Activated effector memory CD4-positive, alpha-beta T cell treated with anti-CD3 and anti-CD28 coated beads, Interleukin-2, amount 50 U/mL, for 16 hours (primary cell): ENCODE data around the gene FOXN3.

Experiments
- DNase-seq: peaks from one replicate; pipeline ENCODE4 v3.0.0-alpha.2; 2020

The FOXN3 gene

GRCh38 chr14:89357655-89358297 is 59.3 kb downstream of the FOXN3 start:
- DNase-seq, result no peak

DNA sequence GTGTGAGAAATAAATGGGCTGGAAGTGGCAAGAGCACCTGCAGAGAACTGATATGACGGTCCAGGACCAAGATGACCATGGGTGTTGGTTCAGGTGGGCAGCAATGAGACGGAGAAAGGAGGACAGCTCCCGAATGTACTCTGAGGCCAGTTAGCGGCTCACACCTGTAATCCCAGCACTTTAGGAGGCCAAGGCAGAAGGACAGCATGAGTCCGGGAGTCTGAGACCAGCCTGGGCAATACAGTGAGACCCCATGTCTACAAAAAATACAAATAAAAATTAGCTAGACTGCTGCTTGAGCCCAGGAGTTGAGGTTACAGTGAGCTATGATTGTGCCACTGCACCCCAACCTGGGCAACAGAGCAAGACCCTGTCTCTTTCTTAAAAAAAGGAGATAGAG is 60.1 kb downstream of the FOXN3 start:
- DNase-seq, result no peak

DNA sequence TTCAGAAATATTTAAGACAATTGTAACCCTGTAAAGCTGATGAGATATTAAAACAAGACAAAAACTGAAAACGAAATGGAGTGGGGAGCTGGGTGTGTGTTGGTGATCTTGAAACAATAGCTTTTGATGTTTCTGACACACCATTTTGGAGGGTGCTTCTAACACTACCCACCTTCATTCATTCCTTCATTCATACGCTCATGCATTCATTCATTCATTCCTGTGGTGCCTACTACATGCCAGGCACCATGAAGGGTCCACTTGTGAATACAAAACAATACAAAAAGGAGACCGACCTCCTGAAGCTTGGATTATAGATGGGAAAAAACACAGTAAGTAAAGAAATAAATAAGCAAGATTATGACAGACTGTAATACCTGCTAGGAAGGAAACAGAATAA is 60.5 kb downstream of the FOXN3 start:
- no peak for DNase-seq

DNA sequence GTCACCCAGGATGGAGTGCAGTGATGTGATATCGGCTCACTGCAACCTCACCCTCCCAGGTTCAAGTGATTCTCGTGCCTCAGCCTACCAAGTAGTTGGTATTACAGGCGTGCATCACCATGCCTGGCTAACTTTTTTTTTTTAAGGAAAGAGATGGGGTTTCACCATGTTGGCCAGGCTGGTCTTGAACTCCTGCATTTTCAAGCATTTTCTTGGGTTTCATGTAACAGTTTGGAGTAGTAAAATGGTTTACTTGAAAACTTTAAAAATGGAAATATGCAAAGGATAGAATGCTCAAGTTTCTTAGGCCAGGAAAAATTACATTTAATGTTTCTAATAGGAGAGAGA is 63.3 kb downstream of the FOXN3 start:
- no peak for DNase-seq

GRCh38 chr14:89352976-89353765 is 63.9 kb downstream of the FOXN3 start:
- no peak for DNase-seq

DNA sequence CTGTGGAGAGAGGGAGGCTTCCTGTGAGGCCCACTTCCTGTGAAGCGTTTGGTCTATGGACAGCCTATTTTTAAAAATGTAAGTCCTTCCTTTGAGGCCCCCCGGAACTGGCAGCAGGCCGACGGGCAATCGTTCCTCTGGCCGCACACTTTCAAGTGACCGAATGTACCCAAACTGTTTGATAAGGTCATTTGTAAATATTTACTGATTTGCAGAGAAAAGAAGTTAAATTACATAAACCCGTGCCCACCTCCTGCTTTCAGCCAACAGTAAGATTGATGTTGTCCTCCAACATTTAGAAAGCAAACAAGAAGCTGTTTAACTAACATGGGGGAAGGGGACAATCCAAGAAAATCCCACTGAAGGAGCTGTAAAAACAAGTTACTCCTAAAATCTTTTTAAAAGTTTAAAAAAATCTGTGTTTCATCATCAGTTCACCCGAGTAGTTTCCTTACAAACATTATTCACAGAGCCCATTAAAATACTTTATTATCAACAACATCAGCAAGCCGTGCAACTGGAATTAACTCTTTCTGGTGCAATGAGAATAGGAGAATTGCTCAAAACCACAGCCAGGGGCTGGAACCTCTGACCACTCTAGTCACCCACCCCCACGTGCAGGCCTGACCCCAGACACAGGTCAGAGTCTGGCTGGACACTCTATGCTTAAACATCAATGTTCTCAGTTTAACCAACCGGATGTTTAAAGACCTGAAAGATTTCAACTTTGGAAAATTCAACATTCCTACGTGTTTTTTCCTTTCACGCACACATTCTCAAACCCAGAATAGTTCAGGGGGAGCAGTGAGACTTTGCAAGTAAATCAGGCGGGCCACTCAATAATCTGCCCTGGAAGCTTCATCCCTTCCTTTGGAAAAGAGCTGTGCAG is 65.3 kb downstream of the FOXN3 start:
- no peak for DNase-seq

- no peak for DNase-seq
Measured at GRCh38 chr14:89351221-89351515, 65.9 kb downstream of the FOXN3 start.

DNA sequence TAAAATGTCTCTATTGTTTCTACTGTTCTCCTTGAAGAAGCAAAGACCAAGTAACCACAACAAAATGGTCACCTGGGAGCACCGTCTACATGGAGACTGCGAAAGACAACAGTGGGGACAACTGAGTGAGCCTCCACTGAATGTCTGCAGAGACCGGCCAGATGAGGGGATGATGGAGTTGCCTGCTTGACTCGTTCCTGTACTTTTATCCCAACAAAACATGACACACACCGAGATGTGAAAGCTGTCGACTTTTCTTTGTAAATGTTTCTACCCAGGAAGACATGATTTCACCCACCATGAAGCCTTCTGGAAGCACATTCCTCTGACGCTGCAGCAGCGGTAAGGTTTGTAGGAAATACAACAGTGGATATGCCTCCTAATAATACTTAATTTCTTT is 66.9 kb downstream of the FOXN3 start:
- DNase-seq, result no peak

- no peak for DNase-seq
Measured at GRCh38 chr14:89349171-89350008, 67.6 kb downstream of the FOXN3 start.

DNA sequence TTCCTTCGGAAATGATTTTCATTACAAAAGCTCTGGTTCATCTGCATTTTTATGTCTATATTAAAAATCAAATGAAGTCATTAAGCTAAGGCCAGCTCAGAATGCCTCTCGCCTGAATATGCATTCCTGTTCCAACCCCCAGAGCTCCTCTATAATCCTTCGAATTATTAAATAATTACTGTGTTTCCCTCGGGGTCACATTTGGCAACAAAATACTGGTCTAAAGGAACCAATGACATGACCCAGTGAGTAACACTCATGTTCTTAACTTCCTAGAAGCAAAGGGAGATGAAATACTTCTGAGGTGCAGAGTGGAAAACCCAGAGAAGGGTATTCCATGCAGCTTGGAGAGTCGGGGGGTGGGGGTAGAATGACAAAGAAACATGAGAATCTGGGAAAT is 68.3 kb downstream of the FOXN3 start:
- DNase-seq, result no peak

GRCh38 chr14:89347885-89348284 is 69.1 kb downstream of the FOXN3 start:
- no peak for DNase-seq

GRCh38 chr14:89344920-89345254 is 72.1 kb downstream of the FOXN3 start:
- DNase-seq, result no peak

- no peak for DNase-seq
Measured at GRCh38 chr14:89343356-89343755, 73.7 kb downstream of the FOXN3 start.

DNA sequence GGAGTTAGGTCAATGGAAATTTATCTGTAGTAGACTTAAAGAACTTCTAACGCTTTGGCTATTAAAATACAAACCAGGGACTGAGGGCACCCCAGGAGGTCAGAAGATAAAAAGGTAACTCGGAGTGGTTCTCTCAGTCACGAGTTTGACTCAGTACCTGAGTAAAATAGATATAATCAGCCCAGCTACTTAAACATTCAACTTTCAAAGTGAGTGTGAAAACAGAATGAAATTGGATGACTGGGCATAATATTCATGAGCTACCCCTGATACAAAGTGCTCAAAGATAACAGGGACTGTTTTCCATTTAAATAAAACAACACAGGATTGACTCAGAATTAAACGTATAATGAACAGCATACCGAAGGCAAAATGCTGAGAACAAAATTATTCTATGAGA is 75.0 kb downstream of the FOXN3 start:
- DNase-seq, result no peak

- DNase-seq, result no peak
Measured at GRCh38 chr14:89340200-89341181, 76.5 kb downstream of the FOXN3 start.

DNA sequence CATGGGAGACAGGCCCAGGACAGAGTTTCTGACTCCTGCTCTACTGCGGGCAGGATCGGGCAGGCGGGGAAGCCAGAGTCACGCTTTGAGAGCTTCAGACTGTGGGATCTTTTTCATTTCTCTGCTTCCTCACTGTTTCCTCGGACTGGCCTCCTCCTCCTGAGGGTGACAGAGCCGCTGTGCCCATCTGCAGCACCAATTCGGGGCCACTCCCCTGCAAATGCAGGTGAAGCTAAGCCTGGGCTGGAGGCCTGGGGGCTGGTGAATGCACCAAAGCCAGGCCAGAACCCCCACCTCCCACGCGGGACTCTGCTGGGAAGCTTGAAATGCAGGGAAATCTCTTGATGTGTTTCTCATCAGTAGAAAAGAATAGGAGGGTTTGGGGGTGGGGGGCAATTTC is 77.5 kb downstream of the FOXN3 start:
- DNase-seq, result no peak

DNA sequence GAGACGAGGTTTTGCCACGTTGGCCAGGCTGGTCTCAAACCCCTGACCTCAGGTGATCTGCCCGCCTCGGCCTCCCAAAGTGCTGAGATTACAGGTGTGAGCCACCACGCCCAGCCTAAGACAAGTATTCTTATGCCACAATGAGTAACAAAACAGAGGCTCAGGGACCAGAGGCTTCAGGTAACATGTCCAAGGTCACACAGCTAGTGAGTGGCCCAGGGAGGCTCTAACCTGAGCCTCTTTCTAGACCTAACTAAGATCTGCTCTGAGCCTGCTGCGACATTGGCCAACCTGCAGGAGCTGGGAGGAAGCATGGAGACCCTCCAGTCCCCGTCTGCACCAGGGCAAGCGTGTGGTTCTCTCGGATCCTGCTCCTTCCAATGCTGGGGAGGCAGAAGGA is 77.9 kb downstream of the FOXN3 start:
- no peak for DNase-seq

GRCh38 chr14:89336338-89336737 is 80.7 kb downstream of the FOXN3 start:
- DNase-seq, result no peak

DNA sequence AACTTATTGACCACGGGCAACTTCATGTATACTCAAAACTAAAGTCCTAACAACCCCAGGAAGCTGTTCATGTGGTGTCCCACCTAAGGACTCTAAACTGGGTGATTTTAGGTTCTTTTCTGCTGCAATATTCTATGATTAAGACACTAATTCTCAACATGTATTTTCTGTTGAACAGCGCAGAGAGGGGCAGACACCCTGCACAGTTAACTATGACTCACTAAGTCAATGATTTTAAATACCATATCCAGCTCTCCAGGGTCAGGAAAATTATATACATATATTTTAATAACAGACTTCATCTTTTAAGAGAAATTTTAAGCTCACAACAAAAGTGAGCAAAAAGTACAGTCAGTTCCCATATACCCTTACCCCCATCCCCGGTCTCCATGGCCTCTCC is 85.0 kb downstream of the FOXN3 start:
- DNase-seq, result no peak

DNA sequence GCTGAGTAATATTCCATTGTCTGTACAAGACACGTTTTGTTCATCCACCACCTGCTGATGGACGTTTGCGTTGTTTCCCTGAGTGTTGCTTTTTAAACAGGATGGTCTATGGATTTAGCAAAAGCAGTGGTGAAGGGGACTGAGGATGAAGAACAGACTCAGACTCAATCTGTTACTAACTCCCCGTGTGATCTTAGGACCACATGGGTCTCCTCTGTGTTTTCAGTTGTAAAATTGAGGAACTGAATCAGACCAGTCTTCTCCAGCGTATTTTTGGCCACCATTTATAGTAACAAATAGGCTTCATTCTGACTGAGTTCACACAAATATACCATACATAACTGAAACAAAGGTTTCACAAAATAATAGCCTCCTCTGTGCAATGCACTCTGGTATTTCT is 85.6 kb downstream of the FOXN3 start:
- DNase-seq, result no peak

DNA sequence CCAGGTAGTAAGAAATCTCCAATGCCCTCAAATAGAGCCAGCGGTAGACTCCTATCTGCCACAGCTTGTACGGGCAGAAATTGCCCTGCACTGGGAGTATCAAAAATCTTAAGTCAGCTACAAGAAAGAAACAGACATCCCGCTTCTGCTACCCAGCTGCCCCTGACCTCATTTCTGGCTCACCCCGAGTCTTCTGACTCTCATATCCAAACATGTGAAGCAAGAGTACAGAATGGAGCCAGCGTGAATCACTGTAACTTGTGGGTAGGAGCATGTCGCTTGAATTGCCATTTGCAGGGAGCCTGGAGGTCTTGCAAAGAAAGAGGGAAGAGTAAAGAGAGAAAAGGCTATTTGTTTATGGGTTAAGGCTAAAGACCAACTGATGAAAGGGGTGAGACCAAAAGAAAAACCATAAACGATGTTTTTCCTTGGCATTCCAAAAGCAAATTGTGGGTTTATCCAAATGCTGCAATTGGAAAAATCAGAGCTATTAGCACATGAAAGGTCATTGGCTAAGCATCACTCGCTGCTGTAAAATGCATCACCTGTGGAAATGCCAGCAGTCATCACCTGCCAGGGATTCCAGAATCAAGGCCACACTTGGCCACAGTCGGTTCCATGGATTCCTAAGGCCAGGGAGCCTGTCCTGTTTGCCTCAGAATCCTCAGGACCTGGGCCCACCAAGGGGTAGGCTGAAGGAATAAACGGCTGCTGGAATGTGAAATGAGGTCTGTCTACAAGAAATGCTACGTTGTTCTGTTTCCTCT is 86.6 kb downstream of the FOXN3 start:
- DNase-seq, result no peak
